ENCODE measurements around the gene FIG4.
"Not testable (repeated sequence)": the region's sequence is repeated elsewhere in the genome, so short reads cannot be mapped to it uniquely, and the experiment has no call there.

Gene FIG4

GRCh38 chr6:109690737-109691621 is at the start of gene FIG4, which contains the start of gene AK9:
FIG4 (plus strand) TSS chr6:109691296; CDS start chr6:109691436, 140 bp downstream.
AK9 (minus strand) TSS chr6:109691202; CDS start chr6:109675745, 15,457 bp downstream.
- DNase-seq (ENCODE audit: low read depth in 2 of 2) = peak; percentile 77 to 80

- DNase-seq (ENCODE audit: low read depth in 2 of 2) = no peak
Observed at GRCh38 chr6:109644131-109644530, 47.0 kb upstream of the FIG4 start.

- DNase-seq (ENCODE audit: low read depth in 2 of 2) = no peak
Observed at GRCh38 chr6:109653264-109653663, 37.8 kb upstream of the FIG4 start.

- no peak for DNase-seq (ENCODE audit: low read depth in 2 of 2)
Observed at GRCh38 chr6:109655761-109656262, 35.3 kb upstream of the FIG4 start.

GRCh38 chr6:109660526-109661320 is 30.4 kb upstream of the FIG4 start:
- DNase-seq (ENCODE audit: low read depth in 2 of 2) = no peak

- DNase-seq (ENCODE audit: low read depth in 2 of 2) = no peak
Observed at GRCh38 chr6:109662192-109662591, 28.9 kb upstream of the FIG4 start.

GRCh38 chr6:109669811-109670210 is 21.3 kb upstream of the FIG4 start:
- no peak for DNase-seq (ENCODE audit: low read depth in 2 of 2)

GRCh38 chr6:109671733-109672132 is 19.4 kb upstream of the FIG4 start:
- DNase-seq (ENCODE audit: low read depth in 2 of 2) = no peak

GRCh38 chr6:109672175-109672574 is 18.9 kb upstream of the FIG4 start:
- DNase-seq (ENCODE audit: low read depth in 2 of 2) = no peak

- no peak for DNase-seq (ENCODE audit: low read depth in 2 of 2)
Observed at GRCh38 chr6:109672839-109673238, 18.3 kb upstream of the FIG4 start.

- DNase-seq (ENCODE audit: low read depth in 2 of 2) = no peak
Observed at GRCh38 chr6:109676724-109677123, 14.4 kb upstream of the FIG4 start.

GRCh38 chr6:109678240-109678639 is 12.9 kb upstream of the FIG4 start:
- DNase-seq (ENCODE audit: low read depth in 2 of 2) = no peak

GRCh38 chr6:109678661-109679505 is 12.2 kb upstream of the FIG4 start:
- DNase-seq (ENCODE audit: low read depth in 2 of 2) = not testable (repeated sequence)

- no peak for DNase-seq (ENCODE audit: low read depth in 2 of 2)
Observed at GRCh38 chr6:109686566-109687265, 4.4 kb upstream of the FIG4 start.

- no peak for DNase-seq (ENCODE audit: low read depth in 2 of 2)
Observed at GRCh38 chr6:109687271-109687761, 3.8 kb upstream of the FIG4 start.

- peak in 1 of 2 donors; percentile 32 for DNase-seq (ENCODE audit: low read depth in 2 of 2)
Observed at GRCh38 chr6:109690373-109690736, 741 bp upstream of the FIG4 start.

GRCh38 chr6:109693111-109693510 is 2.0 kb downstream of the FIG4 start:
- no peak for DNase-seq (ENCODE audit: low read depth in 2 of 2)

GRCh38 chr6:109695468-109695867 is 4.4 kb downstream of the FIG4 start:
- no peak for DNase-seq (ENCODE audit: low read depth in 2 of 2)

GRCh38 chr6:109696355-109696754 is 5.3 kb downstream of the FIG4 start:
- DNase-seq (ENCODE audit: low read depth in 2 of 2) = no peak

GRCh38 chr6:109701221-109701620 is 10.1 kb downstream of the FIG4 start:
- DNase-seq (ENCODE audit: low read depth in 2 of 2) = no peak

GRCh38 chr6:109701774-109702173 is 10.7 kb downstream of the FIG4 start:
- DNase-seq (ENCODE audit: low read depth in 2 of 2) = no peak

Measured in stimulated activated CD8-positive, alpha-beta memory T cell treated with anti-CD3 and anti-CD28 coated beads, Interleukin-7, amount 100 ng/mL, for 1 hour (primary cell).